Iris pigment epithelial cell (primary cell): ENCODE data around the gene ANTKMT.

Source experiments
- DNase-seq: peaks from one replicate; pipeline ENCODE4 v3.0.0-alpha.2; 2011; ENCODE audit warnings: low read depth

Gene ANTKMT

GRCh38 chr16:764848-765487 is 44.0 kb downstream of the ANTKMT start:
- no peak for DNase-seq

GRCh38 chr16:765488-765865 is 44.5 kb downstream of the ANTKMT start:
- DNase-seq, result no peak

- no peak for DNase-seq
Observed at GRCh38 chr16:766008-766819, 45.3 kb downstream of the ANTKMT start.

DNA sequence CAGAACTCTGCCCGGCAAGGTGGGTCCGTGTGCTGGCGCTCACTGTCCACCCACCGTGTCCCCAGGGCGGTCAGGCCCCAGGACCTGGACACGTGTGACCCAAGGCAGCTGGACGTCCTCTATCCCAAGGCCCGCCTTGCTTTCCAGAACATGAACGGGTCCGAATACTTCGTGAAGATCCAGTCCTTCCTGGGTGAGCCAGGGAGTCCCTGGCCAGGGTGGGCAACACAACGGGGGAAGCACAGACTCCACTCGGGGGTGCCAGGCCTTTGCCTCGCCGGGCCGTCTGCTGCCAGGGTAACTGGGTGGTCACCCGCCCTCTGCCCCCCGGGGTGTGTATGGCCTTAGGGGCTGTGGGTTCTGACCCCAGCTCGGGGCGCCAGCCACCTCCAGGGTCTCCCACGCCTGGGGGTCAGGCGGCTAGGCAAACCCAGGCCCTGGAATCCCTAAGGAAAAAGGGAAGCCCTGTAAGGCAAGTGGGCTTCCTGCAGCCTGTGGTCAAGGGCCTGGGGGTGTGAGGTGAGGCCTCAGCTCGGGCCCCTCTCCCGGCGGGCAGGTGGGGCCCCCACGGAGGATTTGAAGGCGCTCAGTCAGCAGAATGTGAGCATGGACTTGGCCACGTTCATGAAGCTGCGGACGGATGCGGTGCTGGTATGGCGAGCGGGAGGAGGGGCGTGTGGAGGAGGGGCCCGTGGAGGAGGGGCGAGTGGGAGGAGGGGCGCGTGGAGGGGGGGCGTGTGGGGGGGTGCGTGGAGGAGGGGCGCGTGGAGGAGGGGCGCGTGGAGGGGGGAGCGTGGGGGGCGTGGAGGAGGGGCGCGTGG is 46.1 kb downstream of the ANTKMT start:
- DNase-seq, result no peak

GRCh38 chr16:767743-768235 is 46.8 kb downstream of the ANTKMT start:
- no peak for DNase-seq

GRCh38 chr16:768428-768827 is 47.5 kb downstream of the ANTKMT start:
- no peak for DNase-seq

DNA sequence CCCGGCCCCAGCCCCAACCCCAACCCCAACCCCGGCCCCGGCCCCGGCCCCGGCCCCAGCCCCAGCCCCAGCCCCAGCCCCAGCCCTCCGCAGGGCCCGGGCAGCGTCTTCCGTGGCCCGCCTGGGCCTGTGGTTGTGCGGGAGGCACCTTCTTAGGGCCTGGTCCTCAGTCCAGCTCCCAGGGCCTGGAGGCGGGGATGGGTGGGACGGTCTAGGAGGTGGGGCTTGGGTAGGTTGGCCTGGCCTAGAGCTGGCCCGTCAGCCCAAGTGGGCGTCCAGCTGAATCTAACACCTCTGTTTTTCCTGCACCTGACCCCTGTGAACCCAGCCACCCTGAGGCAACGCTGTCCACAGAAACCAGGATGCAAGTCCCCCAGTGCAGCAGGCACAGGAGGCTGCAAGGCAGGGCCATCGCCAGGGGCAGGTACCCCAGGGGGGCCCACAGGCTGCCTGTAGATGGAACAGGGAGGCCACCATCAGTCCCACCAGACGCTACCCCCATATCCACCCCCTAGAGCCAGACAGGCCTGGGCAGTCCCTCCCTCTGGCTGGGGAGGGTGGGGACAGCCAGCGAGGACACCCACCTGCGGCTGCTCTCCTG is 48.3 kb downstream of the ANTKMT start:
- DNase-seq, result no peak

GRCh38 chr16:769934-770333 is 49.0 kb downstream of the ANTKMT start:
- DNase-seq, result no peak

DNA sequence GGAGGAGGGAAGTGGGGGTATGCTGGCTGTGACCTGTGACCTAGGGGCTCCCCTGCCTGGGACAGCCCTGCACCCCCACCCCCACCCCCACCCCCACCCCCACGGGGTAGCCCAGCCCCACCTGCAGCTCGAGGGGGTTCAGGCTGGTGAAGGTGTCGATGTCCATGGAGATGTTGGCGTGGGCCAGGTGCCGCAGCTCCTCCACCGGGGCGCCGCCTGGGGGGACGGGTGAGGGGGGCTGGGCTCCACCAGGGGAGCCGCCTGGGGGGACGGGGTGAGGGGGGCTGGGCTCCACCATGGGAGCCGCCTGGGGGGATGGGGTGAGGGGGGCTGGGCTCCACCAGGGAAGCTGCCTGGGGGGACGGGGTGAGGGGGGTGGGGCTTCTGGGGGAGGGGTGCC is 49.5 kb downstream of the ANTKMT start:
- DNase-seq, result no peak
